IMR-90 (cell line): Measurements from ENCODE around the gene KRTAP5-3. TPM values are rescaled to one million over a fixed set of nuclear protein-coding genes. Genes with fewer than 3 reads are reported as not detected.
"Not testable (repeated sequence)": the region's sequence is repeated elsewhere in the genome, so short reads cannot be mapped to it uniquely, and the experiment has no call there.

Source experiments
- ATAC-seq: fragments of 200-7000 bp; cut with Tn5 transposase; 2 replicates; pipeline ENCODE4 v1.9.1; 2020; ENCODE audit warnings: low read depth, mild to moderate bottlenecking, moderate library complexity
- BruUV-seq: library from RNA; stranded (reverse); fragments of 400-500 nt; replicated peaks from 2 replicates; lab custom pipeline; 2021; lab: Mats Ljungman, UMichigan
- CTCF ChIA-PET: fragments of 300-600 bp; formaldehyde crosslinking; extraction: SDS; loops from one replicate; lab custom pipeline; 2021; ENCODE audit warnings: antibody characterized with exemption; lab: Yijun Ruan, JAX
- POLR2A ChIA-PET: fragments of 300-600 bp; sonication (Branson Sonifier 250); formaldehyde crosslinking; loops from one replicate; lab custom pipeline; 2022; ENCODE audit warnings: antibody characterized with exemption; ENCODE audit not compliant: unreplicated experiment; lab: Charles Lee
- DNase-seq: peaks from one replicate; pipeline ENCODE4 v3.0.0; 2013
- H2AFZ ChIP-seq: replicated peaks from 2 replicates; pipeline ENCODE3; 2013; ENCODE audit warnings: low read length, mild to moderate bottlenecking; ENCODE audit not compliant: poor library complexity
- H2AK5ac ChIP-seq: 2 replicates; pipeline ENCODE4 v1.6.1; 2013; ENCODE audit warnings: low read depth, low read length, inconsistent platforms
- H2AK9ac ChIP-seq: replicated peaks from 2 replicates; pipeline ENCODE3; 2013; ENCODE audit warnings: mild to moderate bottlenecking, low read depth, low read length, moderate library complexity; ENCODE audit not compliant: poor library complexity
- H2BK120ac ChIP-seq: 2 replicates; pipeline ENCODE4 v1.6.1; 2013; ENCODE audit warnings: low read depth, low read length, inconsistent platforms
- H2BK15ac ChIP-seq: 3 replicates; pipeline ENCODE4 v1.6.1; 2013; ENCODE audit warnings: low read depth, low read length, inconsistent platforms
- H2BK20ac ChIP-seq: 2 replicates; pipeline ENCODE4 v1.6.1; 2013; ENCODE audit warnings: low read depth, mild to moderate bottlenecking, inconsistent platforms, low read length, moderate library complexity
- H2BK5ac ChIP-seq: 2 replicates; pipeline ENCODE4 v1.6.1; 2013; ENCODE audit warnings: mild to moderate bottlenecking, low read depth, low read length, inconsistent platforms; ENCODE audit not compliant: poor library complexity, severe bottlenecking
- H3K14ac ChIP-seq: replicated peaks from 2 replicates; pipeline ENCODE4 v1.6.1; 2013; ENCODE audit warnings: low read depth, low read length, inconsistent platforms
- H3K18ac ChIP-seq: 2 replicates; pipeline ENCODE4 v1.6.1; 2013; ENCODE audit warnings: low read depth, low read length, control low read depth
- H3K23ac ChIP-seq: 2 replicates; pipeline ENCODE4 v1.6.1; 2013; ENCODE audit warnings: low read depth, low read length, inconsistent platforms
- H3K27ac ChIP-seq: 2 replicates; pipeline ENCODE4 v1.5.1; 2013; ENCODE audit warnings: mild to moderate bottlenecking, control low read depth, low read length; ENCODE audit not compliant: insufficient read depth
- H3K27me3 ChIP-seq: 2 replicates; pipeline ENCODE4 v1.6.1; 2013; ENCODE audit warnings: low read length; ENCODE audit not compliant: control insufficient read depth, insufficient read depth
- H3K36me3 ChIP-seq: 2 replicates; pipeline ENCODE4 v1.6.1; 2013; ENCODE audit warnings: low read length, mixed read lengths; ENCODE audit not compliant: control insufficient read depth, insufficient read depth
- H3K4ac ChIP-seq: 2 replicates; pipeline ENCODE4 v1.6.1; 2013; ENCODE audit warnings: low read depth, low read length, inconsistent platforms
- H3K4me1 ChIP-seq: 2 replicates; pipeline ENCODE4 v1.6.1; 2013; ENCODE audit warnings: low read length, mixed read lengths; ENCODE audit not compliant: control insufficient read depth, insufficient read depth
- H3K4me2 ChIP-seq: 2 replicates; pipeline ENCODE4 v1.6.1; 2013; ENCODE audit warnings: low read depth, mild to moderate bottlenecking, control low read depth, low read length, moderate library complexity
- H3K4me3 ChIP-seq: 2 replicates; pipeline ENCODE4 v1.5.1; 2013; ENCODE audit warnings: low read depth, mild to moderate bottlenecking, control low read depth, low read length, moderate library complexity; ENCODE audit not compliant: insufficient read depth
- H3K56ac ChIP-seq: 2 replicates; pipeline ENCODE4 v1.6.1; 2013; ENCODE audit warnings: low read length, inconsistent platforms; ENCODE audit not compliant: insufficient read depth; ENCODE audit errors: extremely low read depth
- H3K79me1 ChIP-seq, 2 experiments: 2 replicates each; pipeline ENCODE4 v1.6.1; 2013; ENCODE audit warnings: low read length in 2 of 2, inconsistent platforms in 1 of 2, low read depth in 1 of 2
- H3K9ac ChIP-seq: 2 replicates; pipeline ENCODE4 v1.6.1; 2013; ENCODE audit warnings: low read depth, low read length, control low read depth
- H3K9me1 ChIP-seq: 2 replicates; pipeline ENCODE4 v1.6.1; 2013; ENCODE audit warnings: low read length, inconsistent platforms; ENCODE audit not compliant: insufficient read depth
- H3K9me3 ChIP-seq: 2 replicates; pipeline ENCODE4 v1.6.1; 2013; ENCODE audit warnings: low read length; ENCODE audit not compliant: control insufficient read depth, insufficient read depth
- H4K20me1 ChIP-seq: 2 replicates; pipeline ENCODE4 v1.6.1; 2013; ENCODE audit warnings: low read length, inconsistent platforms; ENCODE audit not compliant: insufficient read depth
- H4K5ac ChIP-seq: 2 replicates; pipeline ENCODE4 v1.6.1; 2013; ENCODE audit warnings: mild to moderate bottlenecking, low read depth, low read length, control low read depth
- H4K8ac ChIP-seq, 2 experiments: 2 replicates each; pipeline ENCODE4 v1.6.1; 2013; ENCODE audit warnings: low read depth in 2 of 2, low read length in 2 of 2, control low read depth in 1 of 2, inconsistent platforms in 1 of 2
- H4K91ac ChIP-seq: 2 replicates; pipeline ENCODE4 v1.6.1; 2013; ENCODE audit warnings: low read depth, low read length, inconsistent platforms; ENCODE audit not compliant: insufficient read depth
- WGBS, 2 experiments: methylation state at CpG; one replicate each; pipeline versions ENCODE4 v1.1.5 to v1.1.7; 2013; ENCODE audit warnings: missing lambda C conversion rate in 2 of 2; ENCODE audit not compliant: insufficient read length in 1 of 2; ENCODE audit errors: extremely low coverage in 2 of 2; 5-methylcytosine and 5-hydroxymethylcytosine counted together
- dilution Hi-C: fragments of 300-500 bp; cut with HindIII; formaldehyde crosslinking; loops from one replicate; pipeline ENCODE4 v1.14.3; 2018; ENCODE audit warnings: low sequenced_read_pairs; ENCODE audit not compliant: unreplicated experiment
- in situ Hi-C: fragments of 300-500 bp; cut with MboI; formaldehyde crosslinking; loops from 3 replicates; pipeline ENCODE4 v1.14.3; 2019; ENCODE audit warnings: low sequenced_read_pairs, inconsistent platforms, mixed read lengths
- intact Hi-C: fragments of 100-400 bp; cut with micrococcal nuclease; formaldehyde crosslinking; loops from 2 replicates; pipeline ENCODE4 v1.10.0; 2022
- polyA plus RNA-seq, 3 experiments: library from polyadenylated mRNA; depleted of rRNA; stranded (reverse); fragments of >200 nt; gene quantifications; 2 replicates each; pipeline ENCODE4 v1.2.3, GENCODE V29; 2012; ENCODE audit warnings: low replicate concordance in 1 of 3
- total RNA-seq: library from RNA; depleted of rRNA; stranded (reverse); fragments of >200 nt; gene quantifications from 2 replicates; pipeline ENCODE4 v1.2.3, GENCODE V29; 2012

The KRTAP5-3 gene
- total and polyA plus RNA-seq, 2 of the 4 experiments (the other 2 are of a cell fraction) = not detected

DNA sequence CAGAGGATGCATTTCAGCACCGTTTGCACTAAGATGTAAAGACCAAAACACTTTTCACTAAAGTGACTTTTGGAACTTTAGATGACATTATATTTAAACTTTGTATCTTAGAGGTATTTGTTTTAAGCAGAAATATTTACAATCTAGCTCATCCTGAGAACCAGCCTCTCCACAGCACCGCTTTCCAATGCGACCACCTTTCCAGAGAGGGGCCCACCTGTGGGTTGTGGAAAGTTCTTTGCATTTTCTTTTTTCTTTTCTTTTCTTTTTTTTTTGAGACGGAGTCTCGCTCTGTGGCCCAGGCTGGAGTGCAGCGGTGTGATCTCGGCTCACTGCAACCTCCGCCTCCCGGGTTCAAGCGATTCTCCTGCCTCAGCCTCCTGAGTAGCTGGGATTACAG is 38.3 kb upstream of the KRTAP5-3 start:
- H2BK5ac ChIP-seq, H3K4me1 ChIP-seq, H2AFZ ChIP-seq, in situ Hi-C loops, H4K5ac ChIP-seq, H2AK9ac ChIP-seq, BruUV-seq, H2BK120ac ChIP-seq, intact Hi-C loops, H4K20me1 ChIP-seq, H3K4me2 ChIP-seq, H3K9me1 ChIP-seq, H3K27ac ChIP-seq, H3K56ac ChIP-seq, dilution Hi-C loops, H3K18ac ChIP-seq, H3K9me3 ChIP-seq, ATAC-seq, H2BK20ac ChIP-seq, H3K4me3 ChIP-seq, H2AK5ac ChIP-seq, H3K36me3 ChIP-seq, H4K91ac ChIP-seq, H3K4ac ChIP-seq, H3K9ac ChIP-seq, POLR2A ChIA-PET, DNase-seq, H3K14ac ChIP-seq, H2BK15ac ChIP-seq, H4K8ac ChIP-seq, H3K79me1 ChIP-seq, H3K23ac ChIP-seq: not testable (repeated sequence)
- whole genome bisulfite sequencing, 2 experiments = no CpG with 5 or more reads among the region's 10 CpGs
- H3K27me3 ChIP-seq = peaks cover 34% of the 10 kb centered on the region
- CTCF ChIA-PET = interaction anchor here (0.7 to 1.0 kb wide), 2 partner anchors 71 to 506 kb away, joined by 4 read pairs; no protein-coding TSS in a partner anchor
